ENCODE measurements around the gene CTU2. TPM values are rescaled to one million over a fixed set of nuclear protein-coding genes. Genes with fewer than 3 reads are reported as not detected.

Gene CTU2
- total RNA-seq, 1 donor from 2014 or later, result 20.6 TPM

- intact Hi-C loops (cut with DNase I), result loop anchor here (5.0 kb wide), 1 partner anchor 1825 kb away; no protein-coding TSS in a partner anchor
- DNase-seq (ENCODE audit: low spot score) (no peak), ATAC-seq (no peak)
Observed at GRCh38 chr16:88721815-88722755, 15.8 kb downstream of the CTU2 start.

- intact Hi-C loops (cut with DNase I), result loop anchor here (5.0 kb wide), 1 partner anchor 1826 kb away; no protein-coding TSS in a partner anchor
- DNase-seq (ENCODE audit: low spot score) (no peak), ATAC-seq (no peak)
Observed at GRCh38 chr16:88722784-88723506, 16.6 kb downstream of the CTU2 start.

- intact Hi-C loops (cut with DNase I), result loop anchor here (5.0 kb wide), 1 partner anchor 1826 kb away; no protein-coding TSS in a partner anchor
- DNase-seq (ENCODE audit: low spot score) (no peak), ATAC-seq (no peak)
Observed at GRCh38 chr16:88723507-88723887, 17.2 kb downstream of the CTU2 start.

- ATAC-seq (no peak), DNase-seq (ENCODE audit: low spot score) (no peak)
- intact Hi-C loops (cut with DNase I), result loop anchor here (5.0 kb wide), 1 partner anchor 1827 kb away; no protein-coding TSS in a partner anchor
Observed at GRCh38 chr16:88723911-88724310, 17.6 kb downstream of the CTU2 start.

GRCh38 chr16:88724855-88725555, 18.7 kb downstream of the CTU2 start:
- intact Hi-C loops (cut with DNase I), result loop anchor here (5.0 kb wide), 1 partner anchor 1828 kb away; no protein-coding TSS in a partner anchor
- DNase-seq (ENCODE audit: low spot score), result no peak
- no peak for ATAC-seq

GRCh38 chr16:88725609-88726407, 19.5 kb downstream of the CTU2 start:
- DNase-seq (ENCODE audit: low spot score), result no peak
- no peak for ATAC-seq
- intact Hi-C loops (cut with DNase I), result no loop called here

- intact Hi-C loops (cut with DNase I), result no loop called here
- DNase-seq (ENCODE audit: low spot score) (no peak), ATAC-seq (no peak)
Observed at GRCh38 chr16:88726408-88726749, 20.1 kb downstream of the CTU2 start.

GRCh38 chr16:88726981-88727380, 20.7 kb downstream of the CTU2 start:
- DNase-seq (ENCODE audit: low spot score), result no peak

GRCh38 chr16:88727871-88728270, 21.6 kb downstream of the CTU2 start:
- ATAC-seq (no peak), DNase-seq (ENCODE audit: low spot score) (no peak)
- intact Hi-C loops (cut with DNase I), result no loop called here

More at GRCh38 chr16:88726981-88727380, 20.7 kb downstream of the CTU2 start:
- intact Hi-C loops (cut with DNase I), result no loop called here
- ATAC-seq, result no peak

GRCh38 chr16:88730632-88731607, 24.6 kb downstream of the CTU2 start:
- intact Hi-C loops (cut with DNase I), result no loop called here
- ATAC-seq (no peak), DNase-seq (ENCODE audit: low spot score) (no peak)

GRCh38 chr16:88731699-88732098, 25.4 kb downstream of the CTU2 start:
- no peak for DNase-seq (ENCODE audit: low spot score)
- intact Hi-C loops (cut with DNase I), result no loop called here
- no peak for ATAC-seq

GRCh38 chr16:88732172-88732960, 26.1 kb downstream of the CTU2 start:
- intact Hi-C loops (cut with DNase I), result no loop called here
- ATAC-seq, result no peak
- no peak for DNase-seq (ENCODE audit: low spot score)

- no peak for ATAC-seq
- no peak for DNase-seq (ENCODE audit: low spot score)
- intact Hi-C loops (cut with DNase I), result no loop called here
Observed at GRCh38 chr16:88732961-88733294, 26.6 kb downstream of the CTU2 start.

GRCh38 chr16:88733630-88734360, 27.5 kb downstream of the CTU2 start:
- ATAC-seq, result no peak
- DNase-seq (ENCODE audit: low spot score), result no peak
- intact Hi-C loops (cut with DNase I), result no loop called here

GRCh38 chr16:88734361-88734728, 28.0 kb downstream of the CTU2 start:
- DNase-seq (ENCODE audit: low spot score) (no peak), ATAC-seq (no peak)
- intact Hi-C loops (cut with DNase I), result no loop called here

- DNase-seq (ENCODE audit: low spot score), result no peak
- intact Hi-C loops (cut with DNase I), result no loop called here
- no peak for ATAC-seq
Observed at GRCh38 chr16:88735121-88735520, 28.8 kb downstream of the CTU2 start.

Data from sciatic nerve (tissue), 2 donors.